ENCODE data around the gene CDK4.

DNA sequence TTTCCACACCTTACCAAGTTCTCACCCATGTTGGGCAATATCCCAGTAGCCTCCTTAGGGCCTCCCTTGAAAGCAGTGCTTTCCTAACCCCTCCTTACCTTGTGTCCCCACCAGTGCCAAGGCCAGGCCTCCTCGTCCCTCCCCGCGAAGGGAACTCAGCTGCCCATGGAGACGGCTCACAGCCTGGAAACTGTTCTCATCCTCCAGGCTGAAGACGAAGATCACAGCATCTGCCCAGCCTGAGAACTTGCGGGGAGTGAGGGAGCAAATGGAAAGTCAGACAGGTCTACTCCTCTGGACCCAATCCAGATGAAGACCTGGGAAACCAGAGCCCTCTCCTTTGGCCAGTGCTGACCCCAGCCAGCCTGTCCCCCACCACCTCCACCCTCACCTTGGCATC, 18.2 kb downstream of the CDK4 start:
- TF ChIP-seq, protein P1, sequence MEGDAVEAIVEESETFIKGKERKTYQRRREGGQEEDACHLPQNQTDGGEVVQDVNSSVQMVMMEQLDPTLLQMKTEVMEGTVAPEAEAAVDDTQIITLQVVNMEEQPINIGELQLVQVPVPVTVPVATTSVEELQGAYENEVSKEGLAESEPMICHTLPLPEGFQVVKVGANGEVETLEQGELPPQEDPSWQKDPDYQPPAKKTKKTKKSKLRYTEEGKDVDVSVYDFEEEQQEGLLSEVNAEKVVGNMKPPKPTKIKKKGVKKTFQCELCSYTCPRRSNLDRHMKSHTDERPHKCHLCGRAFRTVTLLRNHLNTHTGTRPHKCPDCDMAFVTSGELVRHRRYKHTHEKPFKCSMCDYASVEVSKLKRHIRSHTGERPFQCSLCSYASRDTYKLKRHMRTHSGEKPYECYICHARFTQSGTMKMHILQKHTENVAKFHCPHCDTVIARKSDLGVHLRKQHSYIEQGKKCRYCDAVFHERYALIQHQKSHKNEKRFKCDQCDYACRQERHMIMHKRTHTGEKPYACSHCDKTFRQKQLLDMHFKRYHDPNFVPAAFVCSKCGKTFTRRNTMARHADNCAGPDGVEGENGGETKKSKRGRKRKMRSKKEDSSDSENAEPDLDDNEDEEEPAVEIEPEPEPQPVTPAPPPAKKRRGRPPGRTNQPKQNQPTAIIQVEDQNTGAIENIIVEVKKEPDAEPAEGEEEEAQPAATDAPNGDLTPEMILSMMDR (conservative IDR thresholded peaks at IDR 0.05): no peak
- TF ChIP-seq EZH2 (IDR thresholded peaks at IDR 0.05; ENCODE audit: low read depth): no peak

Measured in PC-9 (cell line).